DMS79 treated with DMSO at 0.1 percent for 48 hours (cell line): ENCODE measurements around the gene UBE2R2.

Experiments
- DNase-seq: peaks from one replicate; lab custom pipeline; 2025; lab: John Stamatoyannopoulos, UW

UBE2R2 gene

GRCh38 chr9:33884856-33885701 is 68.1 kb downstream of the UBE2R2 start:
- peak; percentile 84 for DNase-seq

GRCh38 chr9:33885948-33886347 is 69.0 kb downstream of the UBE2R2 start:
- DNase-seq = no peak

GRCh38 chr9:33893861-33894260 is 76.9 kb downstream of the UBE2R2 start:
- no peak for DNase-seq

- no peak for DNase-seq
Measured at GRCh38 chr9:33894316-33894715, 77.4 kb downstream of the UBE2R2 start.

- no peak for DNase-seq
Measured at GRCh38 chr9:33903157-33903780, 86.3 kb downstream of the UBE2R2 start.

GRCh38 chr9:33905137-33905536 is 88.2 kb downstream of the UBE2R2 start:
- DNase-seq = no peak

GRCh38 chr9:33906769-33907168 is 89.8 kb downstream of the UBE2R2 start:
- no peak for DNase-seq

- DNase-seq = no peak
Measured at GRCh38 chr9:33907347-33907746, 90.4 kb downstream of the UBE2R2 start.

GRCh38 chr9:33908114-33908513 is 91.2 kb downstream of the UBE2R2 start:
- no peak for DNase-seq

- DNase-seq = no peak
Measured at GRCh38 chr9:33908749-33909148, 91.8 kb downstream of the UBE2R2 start.

- DNase-seq = no peak
Measured at GRCh38 chr9:33913541-33913940, 96.6 kb downstream of the UBE2R2 start.

- no peak for DNase-seq
Measured at GRCh38 chr9:33914887-33915628, 98.1 kb downstream of the UBE2R2 start.

GRCh38 chr9:33917036-33917435 is 100.1 kb downstream of the UBE2R2 start:
- DNase-seq = no peak

- DNase-seq = no peak
Measured at GRCh38 chr9:33919276-33919897, 102.4 kb downstream of the UBE2R2 start.

GRCh38 chr9:33921967-33922895 is 105.3 kb downstream of the UBE2R2 start:
- no peak for DNase-seq

GRCh38 chr9:33923079-33923478 is 106.1 kb downstream of the UBE2R2 start:
- DNase-seq = no peak

- no peak for DNase-seq
Measured at GRCh38 chr9:33923998-33924701, 107.2 kb downstream of the UBE2R2 start.

GRCh38 chr9:33924978-33925797 is 108.2 kb downstream of the UBE2R2 start:
- peak; percentile 4 for DNase-seq

- no peak for DNase-seq
Measured at GRCh38 chr9:33926746-33927485, 110.0 kb downstream of the UBE2R2 start.
